Loucy (cell line): ENCODE measurements around the gene BICD1.

ENCODE experiments used
- H2AFZ ChIP-seq: fragments of 200-600 bp; sonication (generic); 2 replicates; pipeline ENCODE4 v1.6.0; 2016; ENCODE audit warnings: antibody characterized with exemption, mild to moderate bottlenecking, low read length, moderate library complexity
- H3F3A ChIP-seq: fragments of 200-600 bp; 2 replicates; pipeline ENCODE4 v1.6.0; 2016; ENCODE audit warnings: antibody characterized with exemption, low read depth, mild to moderate bottlenecking
- H3K27me3 ChIP-seq: fragments of 200-600 bp; sonication (generic); 2 replicates; pipeline ENCODE4 v1.6.1; 2014; ENCODE audit warnings: low read length, mild to moderate bottlenecking; ENCODE audit not compliant: insufficient read depth, poor library complexity, severe bottlenecking
- H3K36me3 ChIP-seq: fragments of 200-600 bp; sonication (generic); 2 replicates; pipeline ENCODE4 v1.6.1; 2016; ENCODE audit warnings: low read length; ENCODE audit not compliant: insufficient read depth
- H3K4me1 ChIP-seq: fragments of 200-600 bp; sonication (generic); 2 replicates; pipeline ENCODE4 v1.5.1; 2014; ENCODE audit warnings: low read length, mild to moderate bottlenecking; ENCODE audit not compliant: insufficient read depth, poor library complexity, severe bottlenecking
- H3K4me2 ChIP-seq: fragments of 200-600 bp; sonication (generic); 2 replicates; pipeline ENCODE4 v1.6.0; 2014; ENCODE audit warnings: antibody characterized with exemption, low read length, low read depth, mild to moderate bottlenecking; ENCODE audit not compliant: poor library complexity, severe bottlenecking
- H3K4me3 ChIP-seq: fragments of 200-600 bp; sonication (generic); 2 replicates; pipeline ENCODE4 v1.5.1; 2014; ENCODE audit warnings: low read length, mild to moderate bottlenecking, mixed read lengths; ENCODE audit not compliant: poor library complexity, severe bottlenecking
- H3K79me2 ChIP-seq: fragments of 200-600 bp; sonication (generic); 2 replicates; pipeline ENCODE4 v1.6.1; 2014; ENCODE audit warnings: low read length; ENCODE audit not compliant: insufficient read depth
- H3K9ac ChIP-seq: fragments of 200-600 bp; sonication (generic); 2 replicates; pipeline ENCODE4 v1.6.0; 2014; ENCODE audit warnings: mild to moderate bottlenecking, low read depth, low read length, moderate library complexity; ENCODE audit not compliant: poor library complexity, severe bottlenecking
- H3K9me2 ChIP-seq: fragments of 200-600 bp; sonication (generic); replicated peaks from 2 replicates; pipeline ENCODE4 v1.6.1; 2016; ENCODE audit warnings: low read depth, low read length, mixed read lengths
- H3K9me3 ChIP-seq: fragments of 200-600 bp; sonication (generic); 2 replicates; pipeline ENCODE4 v1.6.1; 2014; ENCODE audit warnings: mild to moderate bottlenecking, antibody characterized with exemption, low read length, low read depth; ENCODE audit not compliant: insufficient read depth
- H4K20me1 ChIP-seq: fragments of 200-600 bp; sonication (generic); 2 replicates; pipeline ENCODE4 v1.6.0; 2014; ENCODE audit warnings: antibody characterized with exemption, low read length, mild to moderate bottlenecking; ENCODE audit not compliant: insufficient read depth, poor library complexity, severe bottlenecking
- CTCF ChIP-seq: fragments of 200-600 bp; sonication (generic); conservative IDR thresholded peaks from 2 replicates; pipeline ENCODE4 v1.5.1; 2014; ENCODE audit warnings: mild to moderate bottlenecking, antibody characterized with exemption, low read length
- EZH2phosphoT487 ChIP-seq: fragments of 200-600 bp; IDR thresholded peaks from 2 replicates; pipeline ENCODE4 v1.6.1; 2018; ENCODE audit warnings: antibody characterized with exemption, mild to moderate bottlenecking, moderate library complexity, borderline replicate concordance

The BICD1 gene

DNA sequence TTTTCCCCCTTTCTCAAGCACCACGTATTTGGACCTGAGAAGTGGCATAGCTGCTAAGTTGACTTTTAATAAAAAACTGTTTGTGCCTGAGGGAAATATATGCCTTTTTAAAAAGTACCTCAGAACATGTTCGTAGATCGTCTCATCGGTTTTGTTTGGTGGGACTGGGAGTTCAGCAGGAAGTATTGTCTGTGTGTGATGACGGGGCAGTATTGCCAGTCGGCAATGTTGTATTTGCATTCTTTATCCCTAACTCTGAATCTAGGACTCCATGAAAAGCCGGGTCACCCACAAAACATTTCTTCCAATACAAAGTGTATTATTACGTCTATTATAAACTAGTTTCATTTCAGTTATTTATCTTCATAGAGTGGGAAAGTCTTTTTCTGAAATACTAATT is 273.0 kb downstream of the BICD1 start:
- no peak overlapping the region for H3K4me3 ChIP-seq
- H3K9ac ChIP-seq, result no peak overlapping the region
- H3K79me2 ChIP-seq, result no peaks in the 10 kb centered on the region
- no peaks in the 10 kb centered on the region for H3K36me3 ChIP-seq
- H3K9me3 ChIP-seq, result no peaks in the 10 kb centered on the region
- H3K4me2 ChIP-seq, result no peak overlapping the region
- H3K27me3 ChIP-seq, result no peaks in the 10 kb centered on the region
- H4K20me1 ChIP-seq, result no peaks in the 10 kb centered on the region
- H2AFZ ChIP-seq, result no peak overlapping the region
- TF ChIP-seq EZH2phosphoT487 (no peak), CTCF (no peak)
- H3K9me2 ChIP-seq, result no peaks in the 10 kb centered on the region
- H3K4me1 ChIP-seq, result no peaks in the 10 kb centered on the region
- H3F3A ChIP-seq, result peaks cover 2% of the 10 kb centered on the region; the same call in 1 of the 2 replicates

GRCh38 chr12:32382226-32382625 is 275.6 kb downstream of the BICD1 start:
- Histone ChIP-seq H3K79me2 (no peaks in the 10 kb centered on the region), H3K9me2 (no peaks in the 10 kb centered on the region), H3K9me3 (no peaks in the 10 kb centered on the region), H3K27me3 (no peaks in the 10 kb centered on the region), H3K4me1 (no peaks in the 10 kb centered on the region), H3K36me3 (no peaks in the 10 kb centered on the region), H3F3A (peaks cover 2% of the 10 kb centered on the region; the same call in 1 of the 2 replicates), H3K4me2 (no peak overlapping the region), H3K9ac (no peak overlapping the region), H2AFZ (no peak overlapping the region), H3K4me3 (no peak overlapping the region), H4K20me1 (no peaks in the 10 kb centered on the region)
- TF ChIP-seq CTCF (no peak), EZH2phosphoT487 (no peak)

- H2AFZ ChIP-seq, result no peak overlapping the region
- H4K20me1 ChIP-seq, result no peaks in the 10 kb centered on the region
- H3K9me3 ChIP-seq, result no peaks in the 10 kb centered on the region
- H3K4me2 ChIP-seq, result no peak overlapping the region
- H3K9me2 ChIP-seq, result no peaks in the 10 kb centered on the region
- H3K4me3 ChIP-seq, result no peak overlapping the region
- H3K4me1 ChIP-seq, result no peaks in the 10 kb centered on the region
- no peaks in the 10 kb centered on the region for H3K27me3 ChIP-seq
- H3K9ac ChIP-seq, result no peak overlapping the region
- no peaks in the 10 kb centered on the region for H3K79me2 ChIP-seq
- H3F3A ChIP-seq, result no peaks in the 10 kb centered on the region
- TF ChIP-seq CTCF (no peak), EZH2phosphoT487 (no peak)
- no peaks in the 10 kb centered on the region for H3K36me3 ChIP-seq
Measured at GRCh38 chr12:32390572-32391219, 284.0 kb downstream of the BICD1 start.
